Activated CD8-positive, alpha-beta memory T cell treated with anti-CD3 and anti-CD28 coated beads for 24 hours (primary cell): ENCODE results near the gene MATN3.

Experiments used
- DNase-seq: peaks from one replicate; pipeline ENCODE4 v3.0.0-alpha.2; 2020

MATN3 gene

GRCh38 chr2:19993731-19994130 lies 18.7 kb downstream of the MATN3 start:
- DNase-seq = no peak

DNA sequence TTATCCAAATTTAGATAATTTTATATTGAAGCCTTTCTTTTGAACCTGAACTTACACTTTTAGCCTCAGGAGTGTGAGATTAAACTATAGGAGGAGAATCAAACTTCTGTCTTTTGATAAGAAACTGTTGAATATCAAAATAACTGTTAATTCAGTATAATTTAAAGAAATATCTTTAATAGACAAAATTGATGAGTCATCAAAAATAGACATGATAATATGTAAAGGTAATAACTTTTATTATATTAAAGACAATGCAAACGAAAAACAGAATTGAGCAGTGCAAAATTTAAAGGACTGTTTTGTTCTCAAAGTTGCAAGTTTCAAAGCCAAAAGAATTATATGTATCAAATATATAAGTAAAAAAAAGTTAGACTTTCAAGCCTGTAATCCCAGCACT lies 20.6 kb downstream of the MATN3 start:
- no peak for DNase-seq

GRCh38 chr2:19990416-19990728 lies 22.1 kb downstream of the MATN3 start:
- no peak for DNase-seq

- peak; percentile 98 for DNase-seq
These were observed 22.6 kb downstream of the MATN3 start, which contains the start of gene WDR35 for GRCh38 chr2:19989667-19990415. WDR35 (minus strand) TSS chr2:19990105; CDS start chr2:19990015, 90 bp downstream.

DNA sequence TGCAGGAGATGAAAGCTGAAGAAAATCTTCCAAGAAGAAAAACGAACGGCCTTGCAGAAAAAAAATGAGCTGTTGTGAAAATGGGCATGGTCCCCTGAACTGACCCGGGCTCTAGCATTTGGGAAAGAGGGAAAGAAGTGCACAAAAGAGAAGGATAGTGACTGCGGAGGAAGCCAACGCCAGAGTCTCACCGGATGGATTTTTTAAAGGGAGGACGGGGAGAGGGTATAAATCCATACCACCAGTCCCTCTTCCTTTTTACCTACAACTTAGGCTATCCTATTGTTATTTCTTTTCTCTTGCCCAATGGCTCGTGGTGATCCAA lies 23.2 kb downstream of the MATN3 start:
- DNase-seq = no peak

- DNase-seq = no peak
These were observed 23.9 kb downstream of the MATN3 start for GRCh38 chr2:19988600-19988999.

- DNase-seq = no peak
These were observed 24.5 kb downstream of the MATN3 start for GRCh38 chr2:19987936-19988335.

GRCh38 chr2:19982268-19982667 lies 30.2 kb downstream of the MATN3 start:
- DNase-seq = no peak

- DNase-seq = no peak
These were observed 32.5 kb downstream of the MATN3 start for GRCh38 chr2:19979932-19980331.

DNA sequence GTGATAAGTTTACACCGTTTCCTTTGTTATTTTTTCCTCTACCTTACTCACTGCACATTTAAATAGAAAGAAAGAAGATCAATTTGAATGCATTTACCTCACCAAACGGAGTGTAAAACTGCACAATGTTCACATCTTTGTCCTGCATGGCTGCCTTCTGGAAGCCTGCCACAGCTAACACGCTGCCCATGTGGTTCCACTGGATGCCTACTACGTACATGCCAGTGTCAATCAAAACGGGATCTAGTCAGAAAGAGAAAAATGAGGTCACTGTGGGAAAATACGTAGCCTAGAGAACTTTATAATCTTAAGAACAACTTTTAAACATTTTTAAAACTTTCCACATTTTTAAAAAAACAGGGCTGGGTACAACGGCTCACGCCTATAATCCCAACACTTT lies 39.0 kb downstream of the MATN3 start:
- DNase-seq = no peak

DNA sequence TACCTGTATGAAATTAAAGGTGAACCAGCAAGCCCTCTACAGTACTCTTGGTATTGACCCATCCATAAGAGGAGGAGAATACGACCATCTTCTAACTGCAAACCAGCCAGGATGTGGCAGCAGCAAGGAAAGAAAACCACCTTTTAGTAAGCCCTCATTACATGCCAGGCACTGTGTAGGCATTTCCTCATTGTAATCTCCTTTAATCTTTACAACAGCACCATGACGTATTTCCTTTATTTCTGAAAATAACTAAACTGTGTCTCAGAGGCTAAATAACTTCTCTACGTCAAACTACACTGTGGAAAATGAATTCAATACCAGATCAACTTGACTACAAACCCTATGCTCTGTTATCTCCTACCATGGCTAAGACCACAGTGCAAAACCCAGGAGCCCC lies 40.8 kb downstream of the MATN3 start:
- DNase-seq = no peak

GRCh38 chr2:19963386-19963785 lies 49.1 kb downstream of the MATN3 start:
- no peak for DNase-seq

GRCh38 chr2:19955544-19956422 lies 56.7 kb downstream of the MATN3 start:
- DNase-seq = no peak

DNA sequence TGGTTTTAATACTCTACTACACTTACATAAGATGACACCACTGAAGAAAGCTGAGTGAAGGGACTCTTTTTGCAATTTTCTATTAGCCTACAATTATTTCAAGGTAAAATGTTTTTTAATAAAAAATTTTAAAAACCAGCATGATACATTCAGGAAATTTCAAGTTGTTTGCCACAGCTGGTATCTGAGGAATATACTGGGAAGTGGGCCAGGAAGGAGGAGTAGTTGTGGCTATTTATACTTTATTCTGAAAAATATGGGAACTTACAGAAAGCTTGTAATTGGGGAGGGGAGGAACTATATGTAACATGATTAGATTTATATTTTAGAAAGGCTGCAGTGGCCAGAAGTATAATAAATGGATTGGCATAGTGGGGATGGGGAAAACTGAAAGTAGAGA lies 63.4 kb downstream of the MATN3 start:
- DNase-seq = no peak

DNA sequence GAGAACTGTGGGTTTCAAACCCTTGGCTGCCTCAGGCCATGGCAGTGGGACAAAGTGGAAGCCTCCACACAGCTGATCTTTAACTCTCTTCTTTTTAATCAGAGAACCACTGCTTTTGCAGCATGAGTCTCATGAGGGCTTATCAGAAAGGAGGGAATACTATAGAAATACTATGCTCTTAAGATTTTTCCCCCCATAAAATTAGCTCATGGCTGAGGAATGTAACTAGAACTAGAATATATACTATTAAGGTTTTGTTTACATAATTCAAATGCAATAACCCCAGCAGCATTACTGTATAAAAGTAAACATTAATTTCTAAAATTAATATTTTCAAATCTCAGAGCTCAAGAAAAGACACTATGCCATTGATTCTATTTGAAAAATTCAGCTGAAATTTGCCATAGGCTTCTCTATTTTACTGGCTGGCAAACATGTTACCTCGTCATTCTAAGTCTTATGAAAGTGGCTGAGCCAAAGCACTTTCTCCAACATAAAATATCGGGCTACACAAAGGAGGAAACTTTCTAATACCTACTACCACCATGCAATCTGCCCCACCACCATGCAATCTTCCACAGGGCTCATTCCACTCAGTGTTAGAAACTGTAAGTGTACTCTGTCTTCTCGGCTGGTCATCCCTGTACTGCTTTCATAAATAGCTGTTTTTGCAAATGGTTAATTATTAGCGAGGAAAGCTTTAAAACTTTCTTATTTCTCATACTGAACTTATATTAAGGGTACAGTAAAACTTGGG lies 65.1 kb downstream of the MATN3 start:
- DNase-seq = no peak

GRCh38 chr2:19944205-19944845 lies 68.1 kb downstream of the MATN3 start:
- no peak for DNase-seq

- no peak for DNase-seq
These were observed 69.3 kb downstream of the MATN3 start for GRCh38 chr2:19943189-19943588.

- no peak for DNase-seq
These were observed 70.3 kb downstream of the MATN3 start for GRCh38 chr2:19942199-19942598.
